GM18907 (cell line): Measurements from ENCODE around the gene PXMP2.

Experiments used
- ATAC-seq: cut with Tn5 transposase; IDR thresholded peaks from one replicate; pipeline ENCODE4 v1.9.1; 2021; ENCODE audit warnings: mild to moderate bottlenecking, moderate library complexity; ENCODE audit not compliant: unreplicated experiment

Gene PXMP2

GRCh38 chr12:132720606-132721345 is 33.4 kb downstream of the PXMP2 start:
- no peak for ATAC-seq

GRCh38 chr12:132723015-132723763 is 35.8 kb downstream of the PXMP2 start:
- no peak for ATAC-seq

DNA sequence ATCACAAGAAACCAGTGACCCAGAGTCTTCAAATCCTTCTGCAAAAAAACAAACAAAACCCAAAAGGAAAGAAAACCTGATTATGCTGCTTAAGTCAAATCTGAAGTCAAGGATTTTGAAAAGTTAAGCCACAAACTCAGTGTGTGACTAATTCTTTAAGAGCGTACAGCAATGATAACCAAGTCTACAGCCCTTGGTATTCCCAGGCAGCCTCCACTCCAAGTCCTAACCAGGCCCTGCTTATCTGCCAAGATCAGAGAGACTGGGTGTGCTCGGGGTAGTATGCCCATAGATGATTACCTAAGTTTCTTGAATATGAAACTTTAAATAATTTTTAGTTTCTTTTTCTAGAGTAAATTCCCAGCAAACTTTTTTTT is 36.4 kb downstream of the PXMP2 start:
- no peak for ATAC-seq

- ATAC-seq: no peak
Observed at GRCh38 chr12:132724506-132725241, 37.3 kb downstream of the PXMP2 start.

- no peak for ATAC-seq
Observed at GRCh38 chr12:132726386-132726785, 39.0 kb downstream of the PXMP2 start.

DNA sequence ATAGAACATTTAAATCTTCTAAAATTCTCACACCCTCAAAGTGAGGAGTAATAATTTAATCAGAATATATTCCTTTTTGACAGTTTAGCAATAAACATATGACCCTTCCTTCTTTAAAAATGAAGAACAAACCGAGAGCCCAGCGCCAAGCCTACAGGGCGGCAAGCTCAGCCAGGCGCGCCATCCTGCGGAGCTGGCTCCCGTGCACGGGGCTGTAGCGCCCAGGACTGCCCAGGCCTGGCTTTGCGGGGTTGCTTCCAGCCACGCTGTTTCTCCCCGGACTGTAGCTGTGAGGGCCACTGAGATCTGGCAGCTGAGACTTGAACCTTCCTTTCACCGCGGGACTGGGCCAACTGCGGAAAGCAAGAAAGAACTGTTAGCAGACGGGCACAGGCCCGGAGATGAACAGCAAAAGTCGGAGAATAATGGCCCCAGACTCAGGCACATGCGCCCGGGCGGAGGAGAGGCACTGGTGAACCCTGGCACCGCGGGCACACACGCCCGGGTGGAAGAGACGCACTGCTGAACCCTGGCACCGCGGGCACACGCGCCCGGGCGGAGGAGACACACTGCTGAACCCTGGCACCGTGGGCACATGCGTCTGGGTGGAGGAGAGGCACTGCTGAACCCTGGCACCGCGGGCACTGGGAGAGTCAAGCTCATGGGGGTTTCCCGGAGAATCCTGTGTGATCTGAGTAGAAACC is 39.9 kb downstream of the PXMP2 start:
- ATAC-seq: no peak

- ATAC-seq: no peak
Observed at GRCh38 chr12:132728502-132728901, 41.1 kb downstream of the PXMP2 start.

DNA sequence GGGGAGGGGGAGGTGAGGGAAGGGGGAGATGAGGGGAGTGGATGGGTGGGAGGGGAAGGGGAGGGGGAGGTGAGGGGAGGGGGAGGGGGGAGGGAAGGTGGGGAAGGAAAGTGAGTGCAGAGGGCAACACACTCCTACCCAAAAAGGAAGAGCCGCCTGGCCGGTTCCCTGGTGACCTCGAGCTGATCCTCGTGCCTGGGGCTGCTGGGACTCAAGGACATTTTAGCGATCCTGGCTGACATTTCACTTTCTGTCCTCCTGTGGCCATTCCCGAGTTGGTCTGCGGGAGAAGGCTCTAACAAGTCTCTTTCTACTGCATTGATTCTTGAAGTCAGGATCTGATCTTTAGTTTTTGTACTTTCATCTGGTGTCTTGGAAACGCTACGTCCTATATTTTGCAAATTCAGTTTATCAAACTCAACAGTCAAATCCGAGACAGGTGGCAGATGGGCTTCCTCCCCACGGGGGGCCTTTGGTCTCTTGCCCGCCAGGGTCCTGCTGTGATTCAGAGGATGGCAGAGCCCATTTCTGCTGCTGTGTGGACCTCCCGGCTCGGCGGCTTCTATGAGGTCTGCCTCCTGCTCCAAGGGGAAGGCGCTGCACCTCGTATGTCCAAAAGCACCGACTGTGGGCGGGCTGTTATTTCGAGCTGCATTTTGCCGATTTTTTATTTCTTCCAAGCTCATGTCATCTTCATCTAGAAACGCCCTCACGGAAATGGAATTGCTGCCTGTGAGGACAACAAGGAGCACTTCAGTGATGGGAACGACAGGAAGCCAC is 42.3 kb downstream of the PXMP2 start:
- no peak for ATAC-seq

DNA sequence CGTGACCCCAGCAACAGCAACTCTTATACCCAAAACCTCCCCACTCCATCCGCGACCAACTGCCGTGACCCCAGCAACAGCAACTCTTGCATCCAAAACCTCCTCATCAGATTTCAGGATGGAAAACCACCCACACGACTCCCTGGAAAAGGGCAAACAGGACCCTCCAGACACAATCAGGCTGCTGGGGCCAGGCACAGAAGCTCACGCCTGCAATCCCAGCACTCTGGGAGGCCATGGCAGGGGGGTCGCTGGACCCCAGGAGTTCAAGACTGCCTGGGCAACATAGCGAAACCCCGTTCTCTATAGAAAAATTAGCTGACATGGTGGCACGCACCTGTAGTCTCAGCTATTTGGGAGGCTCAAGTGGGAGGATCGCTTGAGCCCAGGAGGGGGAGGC is 43.0 kb downstream of the PXMP2 start:
- ATAC-seq: no peak

- no peak for ATAC-seq
Observed at GRCh38 chr12:132731574-132731973, 44.2 kb downstream of the PXMP2 start.

GRCh38 chr12:132734206-132734605 is 46.8 kb downstream of the PXMP2 start:
- no peak for ATAC-seq

- ATAC-seq: no peak
Observed at GRCh38 chr12:132735496-132735895, 48.1 kb downstream of the PXMP2 start.

- ATAC-seq: no peak
Observed at GRCh38 chr12:132736378-132736777, 49.0 kb downstream of the PXMP2 start.

GRCh38 chr12:132736913-132737312 is 49.5 kb downstream of the PXMP2 start:
- ATAC-seq: no peak

- no peak for ATAC-seq
Observed at GRCh38 chr12:132739600-132740312, 52.4 kb downstream of the PXMP2 start.

- ATAC-seq: no peak
Observed at GRCh38 chr12:132740313-132740646, 52.9 kb downstream of the PXMP2 start.

- ATAC-seq: no peak
Observed at GRCh38 chr12:132740652-132741051, 53.3 kb downstream of the PXMP2 start.

GRCh38 chr12:132741620-132742019 is 54.2 kb downstream of the PXMP2 start:
- no peak for ATAC-seq

GRCh38 chr12:132743831-132744230 is 56.4 kb downstream of the PXMP2 start:
- ATAC-seq: no peak

DNA sequence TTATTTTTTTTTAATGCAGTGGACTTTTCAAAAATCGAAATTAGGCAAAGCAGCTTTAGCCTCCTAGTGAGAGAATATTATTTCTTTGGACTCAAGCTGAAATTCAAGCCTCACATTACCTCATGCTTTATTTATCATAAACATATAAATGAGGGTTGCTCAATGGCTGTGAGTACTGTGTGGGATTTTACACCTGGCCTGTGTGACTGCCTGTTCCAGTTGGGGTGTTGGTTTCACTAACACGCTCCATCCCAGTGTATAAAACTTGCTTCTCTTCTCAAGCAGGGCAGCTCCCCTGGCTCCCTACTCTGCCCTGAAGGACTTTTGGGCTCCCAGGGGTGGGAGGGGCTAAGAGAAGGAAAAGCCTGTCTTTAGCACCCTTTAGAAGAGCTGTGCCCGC is 59.2 kb downstream of the PXMP2 start:
- no peak for ATAC-seq
